ENCODE results near the gene NRP1. TPM values are rescaled to one million over a fixed set of nuclear protein-coding genes. Genes with fewer than 3 reads are reported as not detected.

NRP1 gene
- polyA plus RNA-seq, 1 of the 3 experiments (the other 2 are of a cell fraction) = 129 TPM

- no peaks in the 10 kb centered on the region for H3K9me3 ChIP-seq
- peaks cover 17 to 20% of the 10 kb centered on the region in 2 experiments for H3K4me1 ChIP-seq (ENCODE audit: control insufficient read depth in 1 of 2, insufficient read depth in 2 of 2, low read depth in 1 of 2, low read length in 1 of 2)
- H3F3A ChIP-seq (replicated peaks; ENCODE audit: insufficient read depth) = peaks cover 12% of the 10 kb centered on the region
- peaks cover 31 to 62% of the 10 kb centered on the region in 2 experiments for H3K36me3 ChIP-seq (replicated peaks in 1 of 2; ENCODE audit: control insufficient read depth in 1 of 2, insufficient read depth in 2 of 2, low read length in 1 of 2)
- no peak for DNase-seq
- H3K4me2 ChIP-seq = peak overlapping the region; percentile 90
- H2AFZ ChIP-seq (ENCODE audit: low read depth) = no peak overlapping the region
- TF ChIP-seq CTCF (IDR thresholded peaks at IDR 0.05) (no peak), TCF12 (IDR thresholded peaks at IDR 0.05) (no peak), MAX (IDR thresholded peaks at IDR 0.05; ENCODE audit: low read depth) (no peak), SMC3 (IDR thresholded peaks at IDR 0.05; ENCODE audit: low read depth, low read length) (no peak), POLR2AphosphoS5 (IDR thresholded peaks at IDR 0.05; ENCODE audit: low read depth, low read length) (no peak), EP300 (IDR thresholded peaks at IDR 0.05; ENCODE audit: borderline replicate concordance in 1 of 2, low read depth in 1 of 2, low read length in 1 of 2) (no peak), NFIC (IDR thresholded peaks at IDR 0.05; ENCODE audit: borderline replicate concordance) (no peak; the same call in none of the 2 replicates), RAD21 (IDR thresholded peaks at IDR 0.05; ENCODE audit: low read length) (no peak), REST (IDR thresholded peaks at IDR 0.05; ENCODE audit: low read depth, low read length) (no peak), ZBTB33 (IDR thresholded peaks at IDR 0.05; ENCODE audit: borderline replicate concordance, low read depth) (no peak), CHD2 (IDR thresholded peaks at IDR 0.05; ENCODE audit: low read length, partially characterized antibody) (no peak), FOXJ3 (CRISPR knock-in tag; IDR thresholded peaks at IDR 0.05) (no peak), NRF1 (IDR thresholded peaks at IDR 0.05; ENCODE audit: low read depth, low read length) (no peak)
- H3K9ac ChIP-seq = peak overlapping the region; percentile 94
- H3K27me3 ChIP-seq (ENCODE audit: insufficient read depth) = no peaks in the 10 kb centered on the region
- ChIA-PET CTCF (interaction anchor here (0.6 to 6.7 kb wide), 24 partner anchors 12 to 1317 kb away, joined by 3 to 102 read pairs (median 3); no protein-coding TSS in a partner anchor), POLR2A (no interaction called here)
- H3K9me2 ChIP-seq = no peaks in the 10 kb centered on the region
- H3K4me3 ChIP-seq (ENCODE audit: low read depth in 2 of 2, low read length in 1 of 2) = peak overlapping the region; percentile 90 to 92
- peak overlapping the region; percentile 78 to 93 for H3K27ac ChIP-seq (ENCODE audit: low read depth in 2 of 2, low read length in 1 of 2)
- peaks cover 22% of the 10 kb centered on the region for H4K20me1 ChIP-seq (ENCODE audit: insufficient read depth)
- peaks cover 94% of the 10 kb centered on the region for H3K79me2 ChIP-seq (ENCODE audit: insufficient read depth)
- 46% methylated on average over 2 of the region's 2 CpGs for WGBS (ENCODE audit: low lambda C conversion rate)
Measured at GRCh38 chr10:33331379-33331694, 3.1 kb downstream of the NRP1 start.

Measured in SK-N-SH (cell line).